ENCODE data around the gene KCNT1.

GRCh38 chr9:135776893-135777622 lies 75.1 kb downstream of the KCNT1 start:
- TF ChIP-seq CTCF (IDR thresholded peaks at IDR 0.05; ENCODE audit: low read depth, low read length) = no peak
- TF ChIP-seq EZH2phosphoT487 (IDR thresholded peaks at IDR 0.05; ENCODE audit: low read depth) = no peak

All from OCI-LY3 (cell line).